ELR (cell line): Measurements from ENCODE around the gene SH3RF1.

Source experiments
- DNase-seq: peaks from one replicate; pipeline ENCODE4 v3.0.0-alpha.2; 2015; ENCODE audit warnings: low read depth

Gene SH3RF1

DNA sequence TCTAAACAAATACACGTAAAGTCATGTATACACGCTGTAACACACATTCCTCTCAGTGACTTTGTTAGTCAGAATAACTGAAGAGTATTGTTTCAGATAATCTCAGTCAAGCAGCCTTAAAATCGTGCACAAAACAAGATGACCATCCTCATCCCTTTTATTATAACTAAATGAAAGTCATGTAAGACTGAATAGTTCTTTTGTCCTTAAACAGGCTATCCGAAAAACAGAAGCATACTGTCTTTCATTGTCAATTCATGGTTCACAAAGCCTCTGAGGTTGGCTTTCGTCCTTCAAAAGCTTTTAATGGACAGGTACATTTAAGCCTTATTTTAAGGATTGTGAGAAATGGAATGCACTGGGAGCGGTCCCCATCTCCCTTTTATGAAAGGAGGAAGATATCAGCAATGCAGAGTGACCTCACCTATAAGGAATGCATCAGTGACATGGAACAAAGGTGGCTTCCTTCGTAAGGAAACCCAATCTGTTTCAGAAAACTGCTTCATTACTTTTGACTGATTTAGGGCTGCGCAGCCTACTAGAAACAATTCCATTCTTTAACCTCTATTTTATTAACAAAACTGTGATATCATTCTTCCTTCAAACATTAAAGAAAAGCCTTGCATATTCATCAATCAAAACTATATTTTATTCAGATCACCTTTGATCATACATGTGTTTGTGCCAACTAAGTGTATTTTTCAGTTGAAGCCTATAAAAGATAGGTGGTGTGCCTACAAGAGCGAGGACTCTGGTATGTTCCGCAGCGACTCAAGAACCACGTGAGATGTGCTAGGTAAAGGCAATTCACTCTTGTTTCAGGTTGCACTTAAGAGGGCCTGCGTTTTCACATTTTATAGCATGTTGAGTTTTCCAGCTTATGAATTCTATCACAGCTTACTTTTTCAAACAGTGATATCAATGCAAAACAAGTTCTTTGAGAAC, 19.2 kb downstream of the SH3RF1 start:
- peak; percentile 64 for DNase-seq

- DNase-seq, result no peak
Measured at GRCh38 chr4:169250796-169251195, 20.0 kb downstream of the SH3RF1 start.

GRCh38 chr4:169249999-169250398, 20.8 kb downstream of the SH3RF1 start:
- DNase-seq, result no peak

GRCh38 chr4:169249214-169249973, 21.4 kb downstream of the SH3RF1 start:
- DNase-seq, result peak; percentile 52

DNA sequence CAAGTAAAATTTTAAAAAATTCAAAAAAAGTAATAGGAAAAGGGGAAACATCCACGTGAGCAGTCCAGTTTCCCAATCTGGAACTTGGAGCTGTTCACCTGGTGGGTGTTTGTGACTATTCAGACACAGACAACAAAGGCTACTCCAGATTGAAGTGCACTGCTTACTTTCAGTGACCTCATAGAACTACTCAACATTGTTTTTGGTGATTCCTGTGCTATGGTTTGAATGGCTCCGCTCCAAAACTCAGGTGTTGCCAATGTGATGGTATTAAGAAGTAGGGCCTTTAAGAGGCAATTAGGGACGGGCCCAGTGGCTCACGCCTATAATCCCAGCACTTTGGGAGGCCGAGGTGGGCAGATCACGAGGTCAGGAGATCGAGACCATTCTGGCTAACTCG, 22.1 kb downstream of the SH3RF1 start:
- no peak for DNase-seq

DNA sequence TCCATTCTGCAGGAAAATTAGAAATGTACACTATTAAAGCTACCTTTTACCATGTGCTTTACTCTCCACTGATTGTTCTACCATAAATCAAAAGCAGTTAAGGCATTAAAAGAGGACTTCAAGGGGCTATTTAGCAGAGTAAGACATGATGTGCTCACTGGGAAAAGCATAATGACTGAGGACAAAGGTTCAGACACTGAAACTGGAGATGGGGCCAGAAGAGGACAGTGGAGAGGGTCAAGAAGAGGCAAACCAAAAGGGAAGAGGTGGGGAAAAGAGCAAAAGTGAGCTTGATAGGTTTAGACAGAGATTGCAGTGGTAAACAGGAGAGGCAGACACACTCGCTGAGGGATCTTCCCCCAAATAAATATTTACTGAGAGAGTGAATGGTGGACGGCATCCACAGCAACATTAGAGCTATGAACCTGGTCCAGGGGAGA, 23.8 kb downstream of the SH3RF1 start:
- no peak for DNase-seq

GRCh38 chr4:169246279-169246678, 24.5 kb downstream of the SH3RF1 start:
- no peak for DNase-seq

- DNase-seq, result no peak
Measured at GRCh38 chr4:169245061-169245460, 25.7 kb downstream of the SH3RF1 start.

DNA sequence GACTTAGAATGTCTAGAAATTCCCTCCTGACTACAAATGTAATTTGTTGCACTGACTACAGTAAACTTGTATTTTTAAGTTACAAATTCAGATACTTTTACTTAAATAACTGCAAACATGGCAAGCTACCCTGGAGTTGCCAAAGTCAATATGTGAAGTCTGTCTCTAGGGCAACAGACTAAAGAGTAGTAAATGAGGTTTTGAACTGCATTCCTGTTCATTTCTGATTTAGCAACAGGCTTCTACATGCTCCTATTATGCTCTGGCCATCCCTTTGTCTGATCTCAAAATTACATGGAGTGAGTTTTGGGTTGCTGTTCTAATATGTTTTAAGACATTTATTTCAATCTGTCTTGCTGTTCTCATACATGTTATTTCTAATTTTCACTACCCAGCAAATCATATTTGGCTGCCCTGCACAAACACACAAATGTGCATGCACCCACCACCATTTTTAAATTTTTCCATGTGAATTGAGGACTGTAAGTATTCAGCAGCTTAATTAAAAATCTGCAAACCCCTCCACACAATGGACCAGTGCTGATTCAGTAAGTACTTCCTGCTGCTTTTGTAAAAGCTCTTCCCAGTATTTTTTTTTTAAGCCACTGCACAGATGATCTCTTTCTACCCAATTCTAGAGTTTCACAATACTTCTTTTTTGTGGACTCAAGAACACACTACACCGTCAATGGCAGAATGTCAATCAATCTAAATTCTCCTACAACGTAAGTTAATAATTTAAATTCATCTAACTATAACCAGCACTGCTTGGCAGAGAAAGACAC, 26.7 kb downstream of the SH3RF1 start:
- no peak for DNase-seq

DNA sequence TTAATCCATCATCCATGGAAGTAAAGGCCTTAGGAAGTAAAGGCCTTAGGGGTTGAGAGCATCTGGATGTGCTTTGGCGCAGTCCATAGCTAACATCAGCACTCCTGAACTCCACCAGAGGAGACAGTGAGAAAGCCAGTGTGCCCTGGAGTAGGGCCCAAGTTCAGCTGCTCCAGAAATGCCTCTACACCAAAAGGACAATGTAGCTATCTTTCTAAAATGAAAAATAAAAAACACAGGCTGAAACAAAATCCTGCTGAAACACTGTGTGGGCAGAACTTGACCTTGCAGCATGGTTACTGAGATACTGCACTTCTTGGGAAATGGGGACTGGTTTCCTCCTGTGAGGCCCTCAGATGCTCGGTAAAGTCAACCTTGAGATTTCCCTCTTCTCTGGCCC, 29.3 kb downstream of the SH3RF1 start:
- DNase-seq, result no peak

DNA sequence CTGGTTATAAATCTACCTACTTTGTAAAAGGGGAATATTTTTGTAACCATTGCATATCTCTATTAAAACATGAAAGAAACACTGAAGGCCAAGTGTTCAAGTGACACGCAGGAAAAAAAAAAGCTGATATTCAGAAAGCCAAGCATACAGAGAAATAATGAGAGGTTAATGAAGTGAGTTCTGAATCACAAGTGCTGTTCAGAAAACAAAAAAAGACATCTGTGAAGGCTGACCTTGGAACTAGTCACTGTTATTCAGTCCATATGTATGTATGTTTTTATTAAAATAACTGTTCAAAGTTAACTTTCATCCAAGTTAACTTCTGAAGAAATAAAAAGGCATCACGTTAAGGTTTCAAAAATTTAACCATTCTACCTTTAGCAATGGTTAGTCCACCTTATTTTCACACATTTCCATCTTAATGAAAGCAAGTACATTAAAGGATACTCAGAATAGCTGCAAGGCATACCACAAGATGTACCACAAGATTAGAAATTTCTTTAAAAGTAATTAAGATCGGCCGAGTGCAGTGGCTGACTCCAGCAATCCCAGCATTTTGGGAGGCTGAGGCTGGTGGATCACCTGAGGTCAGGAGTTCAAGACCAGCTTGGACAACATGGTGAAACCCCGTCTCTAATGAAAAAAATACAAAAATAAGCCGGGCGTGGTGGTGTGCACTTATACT, 31.4 kb downstream of the SH3RF1 start:
- no peak for DNase-seq

- peak; percentile 42 for DNase-seq
Measured at GRCh38 chr4:169238445-169238844, 32.3 kb downstream of the SH3RF1 start.

DNA sequence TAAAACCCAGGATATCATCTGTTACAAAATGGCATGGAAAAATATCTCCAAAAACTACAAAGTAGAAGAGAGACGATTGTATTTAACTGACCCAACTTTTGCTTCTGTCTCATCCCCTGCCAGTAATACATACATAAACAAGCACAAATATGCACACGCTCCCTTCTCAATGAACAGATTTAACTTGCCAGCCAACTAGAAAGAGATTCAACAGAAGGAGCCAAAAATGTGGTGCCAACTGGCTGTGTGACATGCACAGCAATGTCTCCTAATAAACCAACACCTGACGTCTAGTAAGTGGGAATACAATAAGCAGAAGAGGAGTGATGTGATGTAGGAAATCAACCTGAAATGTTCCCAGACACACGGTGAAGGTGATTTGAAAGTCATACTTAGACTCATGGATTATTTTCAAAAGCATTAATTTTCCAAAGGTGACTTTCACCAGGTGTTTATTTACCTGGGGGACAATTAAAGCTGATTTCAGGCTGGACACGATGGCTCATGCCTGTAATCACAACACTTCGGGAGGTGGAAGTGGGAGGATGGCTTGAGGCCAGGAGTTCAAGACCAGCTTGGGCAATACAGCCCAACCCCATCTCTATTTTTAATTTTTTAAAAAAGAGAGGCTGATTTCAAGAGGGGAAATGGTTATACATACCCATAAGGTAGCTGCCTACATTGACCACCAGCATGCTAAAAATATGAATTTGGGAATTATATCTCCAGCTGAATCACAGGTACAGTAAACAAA, 33.7 kb downstream of the SH3RF1 start:
- DNase-seq, result no peak

GRCh38 chr4:169236078-169236477, 34.7 kb downstream of the SH3RF1 start:
- DNase-seq, result no peak

GRCh38 chr4:169234137-169234855, 36.5 kb downstream of the SH3RF1 start:
- no peak for DNase-seq

DNA sequence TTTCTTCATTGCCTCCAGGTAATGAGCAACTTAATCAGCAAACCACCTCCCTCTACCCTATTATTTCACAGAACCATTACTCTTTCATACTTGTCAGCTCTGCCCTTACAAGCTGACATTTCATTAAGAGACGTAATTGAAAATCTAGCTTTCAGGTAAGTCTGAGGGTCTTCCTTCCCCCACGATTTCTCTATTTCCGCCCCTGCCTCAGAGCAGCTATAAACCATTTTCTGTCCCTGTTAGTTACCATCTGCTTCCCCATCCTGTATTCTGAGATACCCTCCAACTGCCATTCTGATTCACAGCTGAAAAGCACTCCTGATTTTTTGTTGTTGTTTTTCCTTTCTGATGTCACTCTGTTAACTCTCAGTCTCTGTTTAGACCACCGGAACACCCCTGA, 37.1 kb downstream of the SH3RF1 start:
- DNase-seq, result no peak

- DNase-seq, result no peak
Measured at GRCh38 chr4:169231647-169232262, 39.0 kb downstream of the SH3RF1 start.

- DNase-seq, result peak; percentile 93
Measured at GRCh38 chr4:169229571-169230028, 41.2 kb downstream of the SH3RF1 start.

GRCh38 chr4:169228076-169228475, 42.7 kb downstream of the SH3RF1 start:
- DNase-seq, result no peak

GRCh38 chr4:169226565-169226964, 44.2 kb downstream of the SH3RF1 start:
- DNase-seq, result no peak
